ENCODE results near the gene ZNF541.

Gene ZNF541

GRCh38 chr19:47544476-47544875 lies 28.5 kb downstream of the ZNF541 start:
- no peak for DNase-seq

- no peak for DNase-seq
Observed at GRCh38 chr19:47544075-47544474, 28.9 kb downstream of the ZNF541 start.

DNA sequence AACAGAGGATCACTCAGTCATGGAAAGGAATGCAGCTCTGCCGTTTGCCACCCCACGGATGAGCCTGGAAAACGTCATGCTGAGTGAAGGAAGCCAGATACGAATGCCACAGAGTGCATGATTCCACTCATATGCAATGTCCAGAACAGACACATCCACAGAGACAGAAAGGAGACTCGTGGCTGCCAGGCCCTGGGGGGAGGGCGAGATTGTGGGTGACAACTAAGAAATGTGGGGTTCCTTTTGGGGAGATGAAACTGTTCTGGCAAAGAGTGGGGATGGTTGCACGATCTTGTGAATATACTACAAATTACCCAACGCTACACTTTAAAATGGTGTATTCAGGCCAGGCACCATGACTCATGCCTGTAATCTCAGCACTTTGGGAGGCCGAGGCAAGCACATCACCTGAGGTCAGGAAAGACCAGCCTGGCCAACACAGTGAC lies 30.9 kb downstream of the ZNF541 start:
- no peak for DNase-seq

GRCh38 chr19:47541518-47541917 lies 31.4 kb downstream of the ZNF541 start:
- DNase-seq, result no peak

GRCh38 chr19:47540748-47541147 lies 32.2 kb downstream of the ZNF541 start:
- no peak for DNase-seq

- no peak for DNase-seq
Observed at GRCh38 chr19:47539747-47540311, 33.1 kb downstream of the ZNF541 start.

DNA sequence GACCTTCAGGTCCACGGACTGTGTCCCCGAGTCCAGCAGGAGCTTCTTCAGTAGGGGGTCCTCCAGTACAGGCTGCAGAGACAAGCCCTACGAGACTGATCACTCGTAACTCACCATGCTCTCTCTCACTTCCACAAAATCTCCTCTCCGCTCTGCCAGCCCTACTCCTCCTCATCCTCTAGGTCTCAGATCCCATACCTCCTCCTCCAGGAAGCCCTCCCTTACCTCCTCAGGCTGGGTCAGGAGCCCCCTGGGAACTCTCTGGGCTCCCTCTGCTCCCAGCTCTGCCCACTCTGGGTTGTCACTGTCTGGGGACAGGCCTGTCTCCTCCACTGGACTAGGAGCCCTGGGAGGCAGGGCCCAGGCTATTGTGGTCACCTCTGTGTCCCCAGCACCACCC lies 34.1 kb downstream of the ZNF541 start:
- DNase-seq, result no peak

DNA sequence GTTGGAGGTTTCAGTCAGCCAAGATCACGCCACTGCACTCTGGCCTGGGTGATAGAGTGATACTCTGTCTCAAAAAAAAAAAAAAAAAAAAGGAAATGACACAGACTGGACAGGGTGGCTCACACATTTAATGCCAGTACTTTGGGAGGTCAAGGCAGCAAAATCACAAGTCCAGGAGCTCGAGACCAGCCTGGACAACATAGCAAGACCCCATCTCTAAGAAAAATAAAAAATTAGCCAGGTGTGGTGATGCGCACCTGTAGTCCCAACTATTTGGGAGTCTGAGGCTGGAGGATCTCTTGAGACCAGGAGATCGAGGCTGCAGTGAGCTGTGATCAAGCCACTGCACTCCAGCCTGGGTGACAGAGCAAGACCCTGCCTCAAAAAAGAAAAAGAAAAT lies 35.5 kb downstream of the ZNF541 start:
- DNase-seq, result no peak

DNA sequence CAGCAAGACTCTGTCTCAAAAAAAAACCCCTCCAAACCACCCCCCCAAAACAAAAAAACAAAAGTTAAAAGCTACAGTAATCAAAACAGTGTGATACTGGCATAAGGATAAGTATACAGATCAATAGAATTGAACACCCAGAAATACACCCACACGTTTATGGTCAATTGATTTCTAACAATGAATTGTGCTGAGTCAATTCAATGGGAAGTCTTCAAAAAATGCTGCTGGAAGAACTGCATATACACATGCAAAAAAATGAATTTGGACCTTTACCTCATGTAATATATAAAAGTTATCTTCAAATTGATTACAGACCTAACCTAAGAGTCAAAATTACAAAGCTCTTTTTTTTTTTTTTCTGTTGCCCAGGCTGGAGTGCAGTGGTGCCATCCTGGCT lies 38.3 kb downstream of the ZNF541 start:
- DNase-seq, result no peak

GRCh38 chr19:47531640-47532387 lies 41.1 kb downstream of the ZNF541 start:
- DNase-seq, result no peak

DNA sequence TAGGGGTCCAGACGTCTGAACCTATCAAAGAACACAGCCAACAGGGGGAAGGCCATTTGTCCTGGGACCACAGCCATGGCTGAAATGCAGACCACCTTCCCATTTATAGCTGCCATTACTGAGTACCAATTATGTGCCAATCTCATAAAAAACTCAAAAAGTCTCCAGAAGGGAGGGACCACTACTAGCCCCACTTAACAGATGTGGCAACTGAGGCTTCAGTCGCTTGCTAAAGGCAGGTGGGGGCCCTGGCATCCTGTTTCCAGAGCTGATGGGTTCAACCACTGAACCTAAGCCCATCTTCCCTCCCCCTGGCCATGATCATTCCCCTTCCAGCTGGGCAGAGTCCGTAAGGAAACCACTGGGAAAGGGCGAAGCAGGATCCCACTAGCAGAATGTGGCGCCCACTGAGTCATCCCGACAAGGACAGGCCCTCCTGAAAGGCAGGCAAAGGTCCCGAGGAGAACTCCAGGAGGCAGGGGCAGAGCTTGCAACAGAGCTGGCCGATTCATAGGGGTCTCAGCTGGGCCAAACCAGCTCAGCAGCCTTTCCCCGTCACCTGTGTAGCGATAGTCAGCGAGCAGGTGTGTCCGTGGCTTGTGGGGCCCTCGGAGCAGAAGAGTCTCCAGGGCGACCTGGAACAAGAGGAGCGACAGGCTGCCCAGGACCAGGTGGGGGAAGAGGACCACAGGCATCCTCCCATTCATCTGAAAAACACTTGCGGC lies 43.8 kb downstream of the ZNF541 start:
- no peak for DNase-seq

DNA sequence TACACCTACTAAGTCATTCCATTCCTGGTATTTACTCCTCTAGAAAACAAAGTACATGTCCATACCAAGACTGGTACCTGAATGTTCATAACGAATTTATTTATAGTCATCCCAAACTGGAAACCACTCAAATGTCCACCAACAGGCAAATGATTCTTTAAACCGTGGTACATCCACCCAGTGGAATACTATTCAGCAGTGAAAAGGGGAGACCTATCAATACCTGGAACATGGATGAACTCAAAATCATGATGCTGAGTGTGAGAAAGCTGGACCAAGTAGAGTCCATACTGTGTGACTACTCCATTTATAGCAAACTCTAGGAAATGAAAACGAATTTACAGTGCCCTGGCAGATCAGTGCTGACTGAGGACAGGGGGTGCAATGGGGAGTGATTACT lies 46.1 kb downstream of the ZNF541 start:
- DNase-seq, result no peak

DNA sequence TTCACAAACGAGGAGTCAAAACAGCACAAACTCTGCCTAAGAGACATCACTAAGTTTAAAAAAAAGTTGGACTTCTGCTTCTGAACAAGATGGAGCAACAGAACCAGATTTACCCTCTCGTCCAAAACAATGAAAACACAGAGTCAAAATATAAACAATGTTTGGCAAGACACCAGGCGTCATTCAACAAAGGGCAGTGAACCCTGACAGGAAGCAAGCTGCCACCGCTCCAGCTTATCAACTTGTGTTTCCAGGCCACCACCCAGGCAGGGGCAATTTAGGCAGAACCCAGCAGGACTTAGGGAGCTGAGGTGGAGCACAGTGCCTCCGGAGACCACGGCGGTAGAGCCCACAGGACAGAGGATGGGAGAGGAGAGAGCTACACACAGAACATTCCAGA lies 49.5 kb downstream of the ZNF541 start:
- peak; percentile 26 for DNase-seq
